Prostate gland (tissue), 2 donors: Measurements from ENCODE around the gene NTNG1.

Experiments used
- CTCF ChIP-seq, 4 experiments: fragments of 200-600 bp in 2 of 4; fragments of 450-650 bp in 2 of 4; sonication (generic) in 2 of 4; IDR thresholded peaks; 1 replicate in 3 of 4; 2 replicates in 1 of 4; pipeline ENCODE4 v1.5.1; 2016 to 2019; ENCODE audit warnings: antibody characterized with exemption in 4 of 4, mild to moderate bottlenecking in 2 of 4, moderate library complexity in 2 of 4
- POLR2AphosphoS5 ChIP-seq: sonication (generic); formaldehyde crosslinking; IDR thresholded peaks from one replicate; pipeline ENCODE4 v1.6.1; 2017; ENCODE audit warnings: antibody characterized with exemption

GRCh38 chr1:107220036-107220435 is 79.2 kb downstream of the NTNG1 start:
- TF ChIP-seq CTCF (IDR thresholded peaks at IDR 0.05) (no peak), POLR2AphosphoS5 (no peak)
